ENCODE measurements around the gene SIT1. TPM values are rescaled to one million over a fixed set of nuclear protein-coding genes. Genes with fewer than 3 reads are reported as not detected.

The SIT1 gene
- total RNA-seq, 2 experiments from 2014 or later = 144 to 155 TPM

- ATAC-seq (peak; percentile 38), DNase-seq (no peak)
- peaks cover 14% of the 10 kb centered on the region for H3K4me1 Mint-ChIP-seq
- no peaks in the 10 kb centered on the region for H3K9me3 Mint-ChIP-seq (ENCODE audit: low read depth)
- H3K27me3 Mint-ChIP-seq = no peaks in the 10 kb centered on the region
- no peak overlapping the region for H3K27ac Mint-ChIP-seq
- H3K36me3 Mint-ChIP-seq = no peaks in the 10 kb centered on the region
- H3K4me3 Mint-ChIP-seq = no peak overlapping the region
- CTCF ChIA-PET = interaction anchor here (0.8 to 2.2 kb wide), 7 partner anchors 8 to 81 kb away, joined by 3 to 14 read pairs (median 3); no protein-coding TSS in a partner anchor
Measured at GRCh38 chr9:35688558-35689541, 38.1 kb upstream of the SIT1 start.

GRCh38 chr9:35687972-35688557 lies 37.3 kb upstream of the SIT1 start:
- Mint-ChIP-seq H3K4me1 (peaks cover 14% of the 10 kb centered on the region), H3K9me3 (ENCODE audit: low read depth) (no peaks in the 10 kb centered on the region), H3K27ac (no peak overlapping the region), H3K36me3 (no peaks in the 10 kb centered on the region), H3K27me3 (no peaks in the 10 kb centered on the region), H3K4me3 (no peak overlapping the region)
- ATAC-seq (no peak), DNase-seq (no peak)
- CTCF ChIA-PET = interaction anchor here (0.8 to 2.2 kb wide), 8 partner anchors 9 to 80 kb away, joined by 3 to 14 read pairs (median 4); no protein-coding TSS in a partner anchor

DNA sequence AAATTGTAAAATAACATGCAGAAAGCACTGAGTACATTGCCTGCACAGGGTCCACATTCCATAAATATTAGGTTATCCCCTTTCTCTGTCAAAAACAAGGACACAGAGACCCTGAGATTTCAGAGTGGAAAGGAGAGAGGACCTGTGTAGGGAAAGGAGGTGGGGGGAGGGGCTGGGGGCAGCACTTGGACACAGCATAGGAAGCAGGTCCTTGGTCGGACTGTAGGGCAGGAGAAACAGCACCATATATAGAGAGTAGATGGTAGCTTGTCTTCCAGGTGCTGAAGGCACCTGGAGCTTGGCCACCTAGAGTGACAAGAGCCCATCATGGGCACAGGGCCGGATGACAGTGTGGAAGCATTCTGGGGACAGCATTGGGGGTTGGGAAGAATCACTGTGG lies 36.6 kb upstream of the SIT1 start:
- DNase-seq (no peak), ATAC-seq (no peak)
- Mint-ChIP-seq H3K36me3 (no peaks in the 10 kb centered on the region), H3K4me3 (no peak overlapping the region), H3K27me3 (no peaks in the 10 kb centered on the region), H3K4me1 (peaks cover 14% of the 10 kb centered on the region), H3K27ac (no peak overlapping the region), H3K9me3 (ENCODE audit: low read depth) (no peaks in the 10 kb centered on the region)
- CTCF ChIA-PET = interaction anchor here (1.4 to 2.2 kb wide), 5 partner anchors 9 to 49 kb away, joined by 4 to 14 read pairs (median 5); no protein-coding TSS in a partner anchor

GRCh38 chr9:35686222-35687203 lies 35.8 kb upstream of the SIT1 start:
- Mint-ChIP-seq H3K4me1 (peaks cover 14% of the 10 kb centered on the region), H3K9me3 (ENCODE audit: low read depth) (no peaks in the 10 kb centered on the region), H3K36me3 (no peaks in the 10 kb centered on the region), H3K27ac (no peak overlapping the region), H3K4me3 (no peak overlapping the region), H3K27me3 (no peaks in the 10 kb centered on the region)
- ATAC-seq (no peak), DNase-seq (no peak)
- CTCF ChIA-PET = interaction anchor here (1.3 to 2.2 kb wide), 7 partner anchors 8 to 50 kb away, joined by 3 to 14 read pairs (median 5); partner anchors contain the start of genes CCDC107 and RMRP

DNA sequence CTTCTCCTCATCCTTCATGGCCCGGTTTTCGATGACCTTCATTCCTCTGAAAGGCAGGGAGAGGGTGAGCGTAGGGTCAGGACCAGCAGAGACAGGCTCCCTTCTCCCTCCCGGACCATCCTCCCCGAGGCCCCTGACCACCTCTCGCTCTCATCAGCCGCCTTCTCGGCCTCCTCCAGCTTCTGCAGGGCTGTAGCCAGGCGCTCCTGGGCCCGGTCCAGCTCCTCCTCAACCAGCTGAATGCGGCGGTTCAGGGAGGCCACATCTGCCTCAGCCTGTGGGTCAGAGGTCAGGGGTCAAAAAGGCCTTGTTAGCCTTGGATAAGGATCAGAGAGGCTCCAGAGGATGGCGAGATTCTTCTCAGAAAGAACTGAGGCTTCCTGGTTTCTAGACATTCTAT lies 34.8 kb upstream of the SIT1 start:
- no peaks in the 10 kb centered on the region for H3K9me3 Mint-ChIP-seq (ENCODE audit: low read depth)
- H3K4me3 Mint-ChIP-seq = no peak overlapping the region
- no peak for DNase-seq
- no peak overlapping the region for H3K27ac Mint-ChIP-seq
- ATAC-seq = no peak
- no peaks in the 10 kb centered on the region for H3K27me3 Mint-ChIP-seq
- CTCF ChIA-PET = interaction anchor here (1.2 to 2.6 kb wide), 3 partner anchors 11 to 46 kb away, joined by 4 to 22 read pairs (median 7); partner anchors contain the start of genes CCDC107, CREB3, RMRP and TLN1
- H3K4me1 Mint-ChIP-seq = peaks cover 11% of the 10 kb centered on the region
- no peaks in the 10 kb centered on the region for H3K36me3 Mint-ChIP-seq

DNA sequence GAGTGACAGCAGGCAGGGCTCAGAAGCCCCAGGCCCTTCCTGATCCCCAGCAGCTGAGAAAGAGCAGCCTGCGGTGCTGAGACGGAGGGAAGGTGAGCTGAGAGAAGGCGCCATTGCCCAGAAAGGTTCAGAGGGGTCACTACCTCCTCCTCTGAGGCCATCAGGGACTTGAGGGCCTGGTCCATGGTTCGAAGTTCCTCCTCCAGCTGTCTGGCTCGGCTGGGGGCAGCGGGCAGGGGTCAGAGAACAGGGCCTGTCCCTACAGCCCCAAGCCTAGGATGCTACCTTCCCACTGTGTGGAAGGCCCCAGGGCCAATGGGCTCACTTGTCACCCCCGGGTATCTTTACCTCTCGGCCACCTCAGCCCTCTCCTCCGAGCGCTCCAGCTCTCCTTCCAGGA lies 34.2 kb upstream of the SIT1 start:
- no peaks in the 10 kb centered on the region for H3K36me3 Mint-ChIP-seq
- CTCF ChIA-PET = interaction anchor here (1.2 to 2.6 kb wide), 3 partner anchors 12 to 47 kb away, joined by 4 to 22 read pairs (median 7); partner anchors contain the start of genes CCDC107, CREB3, RMRP and TLN1
- no peaks in the 10 kb centered on the region for H3K9me3 Mint-ChIP-seq (ENCODE audit: low read depth)
- DNase-seq (no peak), ATAC-seq (no peak)
- peaks cover 9% of the 10 kb centered on the region for H3K4me1 Mint-ChIP-seq
- H3K27me3 Mint-ChIP-seq = no peaks in the 10 kb centered on the region
- no peak overlapping the region for H3K27ac Mint-ChIP-seq
- no peak overlapping the region for H3K4me3 Mint-ChIP-seq

GRCh38 chr9:35683323-35683722 lies 32.6 kb upstream of the SIT1 start:
- CTCF ChIA-PET = interaction anchor here (0.9 to 2.6 kb wide), 3 partner anchors 13 to 71 kb away, joined by 3 to 22 read pairs (median 5); partner anchors contain the start of genes CCDC107 and RMRP
- Mint-ChIP-seq H3K4me3 (no peak overlapping the region), H3K27ac (no peak overlapping the region), H3K36me3 (no peaks in the 10 kb centered on the region), H3K9me3 (ENCODE audit: low read depth) (no peaks in the 10 kb centered on the region), H3K4me1 (peaks cover 1% of the 10 kb centered on the region), H3K27me3 (no peaks in the 10 kb centered on the region)
- ATAC-seq = no peak
- no peak for DNase-seq

GRCh38 chr9:35682520-35683315 lies 32.0 kb upstream of the SIT1 start:
- no peaks in the 10 kb centered on the region for H3K27me3 Mint-ChIP-seq
- no peak for ATAC-seq
- no peak overlapping the region for H3K27ac Mint-ChIP-seq

GRCh38 chr9:35682051-35682450 lies 31.3 kb upstream of the SIT1 start:
- Mint-ChIP-seq H3K4me1 (no peaks in the 10 kb centered on the region), H3K9me3 (ENCODE audit: low read depth) (no peaks in the 10 kb centered on the region), H3K27ac (no peak overlapping the region), H3K36me3 (no peaks in the 10 kb centered on the region), H3K27me3 (peaks cover under 1% of the 10 kb centered on the region), H3K4me3 (no peak overlapping the region)
- CTCF ChIA-PET = no interaction called here
- DNase-seq (no peak), ATAC-seq (no peak)

More at GRCh38 chr9:35682520-35683315, 32.0 kb upstream of the SIT1 start:
- H3K9me3 Mint-ChIP-seq (ENCODE audit: low read depth) = no peaks in the 10 kb centered on the region
- no peak overlapping the region for H3K4me3 Mint-ChIP-seq
- CTCF ChIA-PET = interaction anchor here (1.0 to 2.6 kb wide), 2 partner anchors 14 to 25 kb away, joined by 5 to 22 read pairs; partner anchors contain the start of genes CCDC107 and RMRP
- H3K36me3 Mint-ChIP-seq = no peaks in the 10 kb centered on the region
- peaks cover 1% of the 10 kb centered on the region for H3K4me1 Mint-ChIP-seq
- DNase-seq = no peak

DNA sequence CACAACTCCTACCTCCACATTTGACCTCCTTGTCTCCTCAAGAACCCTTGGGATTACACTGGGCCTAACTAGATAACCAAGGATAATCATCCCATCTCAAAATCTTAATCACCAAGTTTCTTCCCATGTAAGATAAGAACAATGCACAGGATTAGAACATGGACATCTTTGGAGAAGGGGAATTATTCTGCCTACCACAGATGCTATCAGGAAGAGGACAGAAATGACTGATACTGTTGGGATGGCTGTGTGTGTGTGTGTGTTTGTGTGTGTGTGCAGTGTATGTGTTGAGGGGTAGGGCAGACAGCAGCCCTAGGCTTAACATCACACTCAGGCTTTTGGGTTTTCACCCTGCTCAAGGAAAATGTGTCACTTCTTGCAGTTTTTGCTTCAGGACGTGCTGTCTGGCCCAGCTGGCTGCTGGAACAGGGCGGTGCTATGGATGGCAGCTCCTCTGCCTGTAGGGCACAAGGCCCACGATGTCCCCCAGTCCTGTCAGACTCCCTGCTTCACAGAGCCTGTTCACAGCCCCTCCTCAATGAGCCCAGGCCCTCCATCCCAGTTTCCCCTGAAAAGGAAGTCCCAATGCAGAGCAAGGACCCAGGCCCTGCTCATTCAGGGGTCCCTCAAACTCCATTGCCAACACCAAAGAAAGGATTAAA lies 30.7 kb upstream of the SIT1 start:
- CTCF ChIA-PET = interaction anchor here (2.0 kb wide), 1 partner anchor 15 kb away, joined by 10 read pairs; no protein-coding TSS in a partner anchor
- Mint-ChIP-seq H3K4me1 (peaks cover under 1% of the 10 kb centered on the region), H3K27ac (no peak overlapping the region), H3K27me3 (peaks cover 4% of the 10 kb centered on the region), H3K36me3 (no peaks in the 10 kb centered on the region), H3K4me3 (no peak overlapping the region), H3K9me3 (ENCODE audit: low read depth) (no peaks in the 10 kb centered on the region)
- no peak for ATAC-seq
- no peak for DNase-seq

- CTCF ChIA-PET = interaction anchor here (0.8 to 2.0 kb wide), 3 partner anchors 16 to 69 kb away, joined by 4 to 10 read pairs (median 5); no protein-coding TSS in a partner anchor
- H3K4me1 Mint-ChIP-seq = peaks cover 4% of the 10 kb centered on the region
- no peaks in the 10 kb centered on the region for H3K9me3 Mint-ChIP-seq (ENCODE audit: low read depth)
- H3K4me3 Mint-ChIP-seq = no peak overlapping the region
- peaks cover 10% of the 10 kb centered on the region for H3K27me3 Mint-ChIP-seq
- no peak overlapping the region for H3K27ac Mint-ChIP-seq
- no peaks in the 10 kb centered on the region for H3K36me3 Mint-ChIP-seq
- no peak for ATAC-seq
- no peak for DNase-seq
Measured at GRCh38 chr9:35680331-35681105, 29.8 kb upstream of the SIT1 start.

All from activated CD8-positive, alpha-beta memory T cell treated with anti-CD3 and anti-CD28 coated beads, Interleukin-2, amount 10 ng/mL, durations not matched to agents 7 days and 5 days (primary cell).